Measurements from ENCODE around the gene ADAM23. TPM values are rescaled to one million over a fixed set of nuclear protein-coding genes. Genes with fewer than 3 reads are reported as not detected.

The ADAM23 gene
- polyA plus RNA-seq, 1 of the 3 experiments (the other 2 are of a cell fraction) = 3.7 TPM

DNA sequence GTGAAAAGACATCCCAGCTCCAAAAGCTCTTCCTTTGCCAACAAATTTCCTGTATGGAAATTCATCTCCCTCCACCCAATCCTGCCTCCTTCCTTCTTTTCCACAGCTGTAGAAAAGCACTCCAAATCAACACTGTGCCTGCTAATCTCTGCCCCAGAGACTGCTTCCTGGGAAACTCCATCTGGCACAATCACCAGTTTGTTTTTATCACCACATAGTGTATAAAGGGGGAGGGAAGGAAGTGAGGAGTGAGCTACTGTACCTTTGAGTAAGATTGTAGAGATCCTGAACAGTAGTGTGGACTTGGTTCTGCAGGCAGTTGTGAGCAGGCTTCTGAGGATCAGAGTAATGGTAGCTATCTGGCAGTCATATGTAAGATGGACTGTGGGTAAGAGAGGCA, 184.3 kb downstream of the ADAM23 start:
- Histone ChIP-seq H3K27ac (ENCODE audit: low read depth in 2 of 2, low read length in 1 of 2) (no peak overlapping the region), H3K4me2 (no peak overlapping the region), H3K9me2 (no peaks in the 10 kb centered on the region), H4K20me1 (ENCODE audit: insufficient read depth) (no peaks in the 10 kb centered on the region), H3K79me2 (ENCODE audit: insufficient read depth) (no peaks in the 10 kb centered on the region), H3K9me3 (no peaks in the 10 kb centered on the region), H3K4me1 (ENCODE audit: control insufficient read depth in 1 of 2, insufficient read depth in 2 of 2, low read depth in 1 of 2, low read length in 1 of 2) (no peaks in the 10 kb centered on the region), H3K27me3 (ENCODE audit: insufficient read depth) (no peaks in the 10 kb centered on the region), H3K36me3 (replicated peaks in 1 of 2; ENCODE audit: control insufficient read depth in 1 of 2, insufficient read depth in 2 of 2, low read length in 1 of 2) (no peaks in the 10 kb centered on the region), H3F3A (replicated peaks; ENCODE audit: insufficient read depth) (no peaks in the 10 kb centered on the region), H2AFZ (ENCODE audit: low read depth) (no peak overlapping the region), H3K4me3 (ENCODE audit: low read depth in 2 of 2, low read length in 1 of 2) (no peak overlapping the region), H3K9ac (no peak overlapping the region)
- DNase-seq = no peak
- TF ChIP-seq NRF1 (IDR thresholded peaks at IDR 0.05; ENCODE audit: low read depth, low read length) (no peak), MXI1 (IDR thresholded peaks at IDR 0.05; ENCODE audit: low read depth, low read length) (no peak), SMC3 (IDR thresholded peaks at IDR 0.05; ENCODE audit: low read depth, low read length) (no peak), RFX5 (IDR thresholded peaks at IDR 0.05; ENCODE audit: low read length) (no peak), TCF12 (IDR thresholded peaks at IDR 0.05) (no peak), POLR2AphosphoS5 (IDR thresholded peaks at IDR 0.05; ENCODE audit: low read depth, low read length) (no peak), CHD2 (IDR thresholded peaks at IDR 0.05; ENCODE audit: low read length, partially characterized antibody) (no peak), EZH2phosphoT487 (IDR thresholded peaks at IDR 0.05; ENCODE audit: borderline replicate concordance, low read depth) (no peak), TEAD4 (IDR thresholded peaks at IDR 0.05; ENCODE audit: borderline replicate concordance, insufficient read depth) (no peak), RAD21 (IDR thresholded peaks at IDR 0.05; ENCODE audit: low read length) (no peak), RXRA (IDR thresholded peaks at IDR 0.05; ENCODE audit: borderline replicate concordance, low read depth) (no peak), YY1 (IDR thresholded peaks at IDR 0.05; ENCODE audit: low read depth) (no peak), NFIC (IDR thresholded peaks at IDR 0.05; ENCODE audit: borderline replicate concordance) (no peak)
- TF ChIP-seq, protein P1, sequence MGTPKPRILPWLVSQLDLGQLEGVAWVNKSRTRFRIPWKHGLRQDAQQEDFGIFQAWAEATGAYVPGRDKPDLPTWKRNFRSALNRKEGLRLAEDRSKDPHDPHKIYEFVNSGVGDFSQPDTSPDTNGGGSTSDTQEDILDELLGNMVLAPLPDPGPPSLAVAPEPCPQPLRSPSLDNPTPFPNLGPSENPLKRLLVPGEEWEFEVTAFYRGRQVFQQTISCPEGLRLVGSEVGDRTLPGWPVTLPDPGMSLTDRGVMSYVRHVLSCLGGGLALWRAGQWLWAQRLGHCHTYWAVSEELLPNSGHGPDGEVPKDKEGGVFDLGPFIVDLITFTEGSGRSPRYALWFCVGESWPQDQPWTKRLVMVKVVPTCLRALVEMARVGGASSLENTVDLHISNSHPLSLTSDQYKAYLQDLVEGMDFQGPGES (IDR thresholded peaks at IDR 0.05; ENCODE audit: low read depth, low read length) = no peak
- TF ChIP-seq, protein P2, sequence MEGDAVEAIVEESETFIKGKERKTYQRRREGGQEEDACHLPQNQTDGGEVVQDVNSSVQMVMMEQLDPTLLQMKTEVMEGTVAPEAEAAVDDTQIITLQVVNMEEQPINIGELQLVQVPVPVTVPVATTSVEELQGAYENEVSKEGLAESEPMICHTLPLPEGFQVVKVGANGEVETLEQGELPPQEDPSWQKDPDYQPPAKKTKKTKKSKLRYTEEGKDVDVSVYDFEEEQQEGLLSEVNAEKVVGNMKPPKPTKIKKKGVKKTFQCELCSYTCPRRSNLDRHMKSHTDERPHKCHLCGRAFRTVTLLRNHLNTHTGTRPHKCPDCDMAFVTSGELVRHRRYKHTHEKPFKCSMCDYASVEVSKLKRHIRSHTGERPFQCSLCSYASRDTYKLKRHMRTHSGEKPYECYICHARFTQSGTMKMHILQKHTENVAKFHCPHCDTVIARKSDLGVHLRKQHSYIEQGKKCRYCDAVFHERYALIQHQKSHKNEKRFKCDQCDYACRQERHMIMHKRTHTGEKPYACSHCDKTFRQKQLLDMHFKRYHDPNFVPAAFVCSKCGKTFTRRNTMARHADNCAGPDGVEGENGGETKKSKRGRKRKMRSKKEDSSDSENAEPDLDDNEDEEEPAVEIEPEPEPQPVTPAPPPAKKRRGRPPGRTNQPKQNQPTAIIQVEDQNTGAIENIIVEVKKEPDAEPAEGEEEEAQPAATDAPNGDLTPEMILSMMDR (IDR thresholded peaks at IDR 0.05) = no peak
- TF ChIP-seq, protein P3, sequence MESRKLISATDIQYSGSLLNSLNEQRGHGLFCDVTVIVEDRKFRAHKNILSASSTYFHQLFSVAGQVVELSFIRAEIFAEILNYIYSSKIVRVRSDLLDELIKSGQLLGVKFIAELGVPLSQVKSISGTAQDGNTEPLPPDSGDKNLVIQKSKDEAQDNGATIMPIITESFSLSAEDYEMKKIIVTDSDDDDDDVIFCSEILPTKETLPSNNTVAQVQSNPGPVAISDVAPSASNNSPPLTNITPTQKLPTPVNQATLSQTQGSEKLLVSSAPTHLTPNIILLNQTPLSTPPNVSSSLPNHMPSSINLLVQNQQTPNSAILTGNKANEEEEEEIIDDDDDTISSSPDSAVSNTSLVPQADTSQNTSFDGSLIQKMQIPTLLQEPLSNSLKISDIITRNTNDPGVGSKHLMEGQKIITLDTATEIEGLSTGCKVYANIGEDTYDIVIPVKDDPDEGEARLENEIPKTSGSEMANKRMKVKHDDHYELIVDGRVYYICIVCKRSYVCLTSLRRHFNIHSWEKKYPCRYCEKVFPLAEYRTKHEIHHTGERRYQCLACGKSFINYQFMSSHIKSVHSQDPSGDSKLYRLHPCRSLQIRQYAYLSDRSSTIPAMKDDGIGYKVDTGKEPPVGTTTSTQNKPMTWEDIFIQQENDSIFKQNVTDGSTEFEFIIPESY (IDR thresholded peaks at IDR 0.05; ENCODE audit: borderline replicate concordance, low read depth) = no peak
- CTCF ChIA-PET = interaction anchor here (1.0 kb wide), 1 partner anchor 16 kb away, joined by 3 read pairs; no protein-coding TSS in a partner anchor
- POLR2A ChIA-PET = no interaction called here

Measured in SK-N-SH (cell line).